ENCODE data around the gene TNFSF9. TPM values are rescaled to one million over a fixed set of nuclear protein-coding genes. Genes with fewer than 3 reads are reported as not detected.

The TNFSF9 gene, protein sequence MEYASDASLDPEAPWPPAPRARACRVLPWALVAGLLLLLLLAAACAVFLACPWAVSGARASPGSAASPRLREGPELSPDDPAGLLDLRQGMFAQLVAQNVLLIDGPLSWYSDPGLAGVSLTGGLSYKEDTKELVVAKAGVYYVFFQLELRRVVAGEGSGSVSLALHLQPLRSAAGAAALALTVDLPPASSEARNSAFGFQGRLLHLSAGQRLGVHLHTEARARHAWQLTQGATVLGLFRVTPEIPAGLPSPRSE
- 1.2 and 1.6 TPM in 2 replicates for total RNA-seq

DNA sequence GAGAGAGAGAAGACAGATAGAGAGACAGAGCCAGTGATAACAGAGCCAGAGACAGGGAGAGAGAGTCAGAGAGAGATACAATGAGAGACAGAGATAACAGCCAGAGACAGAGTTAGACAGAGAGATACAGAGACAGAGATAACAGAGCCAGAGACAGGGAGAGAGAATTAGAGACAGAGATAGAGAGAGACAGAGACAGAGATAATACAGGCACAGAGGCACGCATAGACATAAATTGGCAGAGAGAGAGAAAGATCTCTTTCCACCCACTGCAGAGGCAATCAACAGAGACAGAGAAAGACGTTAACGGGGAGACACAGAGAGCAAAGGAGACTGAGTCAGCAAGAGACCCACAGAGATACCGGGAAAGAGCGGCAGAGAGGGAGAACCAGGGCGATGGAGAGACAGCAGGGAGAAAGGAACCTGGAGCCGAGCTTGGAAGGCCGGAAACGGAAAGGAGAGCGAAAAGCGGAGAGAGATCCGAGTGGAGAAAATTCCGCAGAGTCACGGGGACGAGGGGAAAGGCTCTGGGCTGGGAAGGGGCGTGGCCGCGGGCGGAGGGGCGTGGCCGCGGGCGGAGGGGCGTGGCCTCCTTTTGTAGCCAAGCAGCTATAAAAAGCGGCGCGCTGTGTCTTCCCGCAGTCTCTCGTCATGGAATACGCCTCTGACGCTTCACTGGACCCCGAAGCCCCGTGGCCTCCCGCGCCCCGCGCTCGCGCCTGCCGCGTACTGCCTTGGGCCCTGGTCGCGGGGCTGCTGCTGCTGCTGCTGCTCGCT lies at the start of gene TNFSF9:
Gene TNFSF9 (plus strand): TSS at position 641 of the 777 bp plus-strand sequence. CDS start 11 bp downstream, at position 652.

DNA sequence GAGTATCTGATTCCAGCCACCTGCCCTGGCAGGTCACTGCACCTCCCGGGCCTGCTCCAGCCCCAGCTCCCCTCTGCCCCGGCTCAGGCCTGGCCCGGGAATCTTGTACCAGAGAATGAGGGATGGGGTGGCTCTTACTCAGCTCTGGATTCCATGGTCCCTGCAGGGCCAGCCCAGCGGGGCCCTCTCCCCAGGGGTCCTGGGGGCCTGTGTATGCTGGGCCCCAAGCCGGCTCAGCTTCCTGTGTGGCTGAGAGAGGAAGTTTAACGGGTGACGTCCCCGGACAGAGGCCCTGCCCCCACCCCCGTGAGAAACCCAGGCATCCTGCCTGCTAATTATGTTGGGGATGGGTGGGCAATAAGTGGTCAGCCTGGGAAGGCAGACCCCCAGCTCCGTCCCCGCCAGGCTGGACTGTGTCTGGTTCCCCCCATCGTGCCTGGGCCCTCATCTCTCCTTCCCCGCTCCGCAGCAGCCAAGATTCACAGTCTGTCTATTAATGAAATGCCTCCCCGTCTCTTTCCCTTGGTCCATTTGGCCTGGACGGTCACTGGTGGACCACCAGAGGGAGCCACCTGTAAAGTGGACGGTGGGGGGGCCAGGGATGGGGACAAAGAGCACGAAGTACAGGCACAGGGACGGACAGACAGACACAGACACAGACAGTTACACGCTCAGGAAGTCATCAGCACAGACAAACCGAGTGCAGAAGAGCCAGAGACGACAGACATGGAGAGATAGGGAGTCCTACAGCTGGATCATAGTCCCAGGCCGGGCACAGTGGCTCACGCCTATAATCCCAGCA lies 49.1 kb upstream of the TNFSF9 start, which contains the start of gene DENND1C:
Gene DENND1C (minus strand): TSS at position 247 of the 802 bp plus-strand sequence. CDS start 92 bp downstream, at position 155.

DNA sequence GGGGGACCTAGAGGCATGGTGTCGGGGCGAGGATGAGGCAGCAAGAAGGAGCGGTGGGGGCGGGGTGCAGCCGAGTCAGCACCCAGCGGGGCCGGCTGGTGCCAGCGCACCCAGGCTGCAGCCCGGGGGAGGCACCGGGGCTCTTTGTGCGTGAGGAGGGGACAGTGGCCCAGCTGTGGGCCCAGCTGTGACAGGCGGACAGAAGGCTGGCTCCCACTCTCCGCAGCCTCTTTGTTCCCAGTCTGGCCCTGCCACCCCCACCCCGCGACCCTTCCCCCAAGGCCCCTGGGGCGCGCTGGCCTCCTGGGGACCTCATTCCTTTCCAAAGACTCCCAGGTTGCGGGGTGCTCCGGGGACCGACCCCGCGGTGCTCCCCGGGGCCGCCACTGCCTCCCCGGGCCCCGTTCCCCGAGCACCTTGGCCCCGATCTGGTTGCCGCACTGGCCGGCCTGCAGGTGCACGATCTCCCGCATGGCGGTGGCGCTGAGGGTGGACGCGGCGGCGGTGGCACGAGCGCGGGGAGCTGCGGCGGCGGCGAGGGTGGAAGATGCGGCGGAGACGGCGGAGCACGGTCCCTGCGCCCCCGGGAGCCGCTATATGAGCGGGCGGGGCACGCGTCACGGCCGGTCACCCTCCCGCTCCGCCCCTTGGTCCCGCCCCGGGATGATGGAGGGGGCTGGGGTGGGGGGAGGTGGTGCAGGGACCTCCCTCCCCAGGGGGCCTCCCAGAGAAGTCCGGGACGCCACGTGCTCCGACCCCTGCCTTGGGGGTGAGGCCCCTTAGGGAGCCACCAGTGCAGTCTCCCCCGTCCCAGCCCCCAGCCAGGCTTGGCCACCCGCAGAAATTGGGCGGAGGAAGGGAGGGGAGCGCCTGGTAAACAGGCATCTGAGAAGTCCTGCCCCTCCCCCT lies 28.8 kb upstream of the TNFSF9 start, which contains the start of gene TUBB4A:
Gene TUBB4A (minus strand): TSS at position 570 of the 909 bp plus-strand sequence. CDS start 97 bp downstream, at position 473.

Other genes with a start within 250 kb of the TNFSF9 start
- not detected in 2 replicates for gene ACER1, start 197.4 kb upstream of the TNFSF9 start, total RNA-seq
- gene CLPP, start 169.5 kb upstream of the TNFSF9 start, total RNA-seq: 147 and 276 TPM in 2 replicates
- 46.3 and 69.2 TPM in 2 replicates for gene ALKBH7, start 158.2 kb upstream of the TNFSF9 start, total RNA-seq
- under 0.01 and 0.89 TPM in 2 replicates for gene PSPN, start 155.1 kb upstream of the TNFSF9 start, total RNA-seq
- gene GTF2F1, start 137.9 kb upstream of the TNFSF9 start, total RNA-seq: 41.6 and 49.9 TPM in 2 replicates
- gene KHSRP, start 106.2 kb upstream of the TNFSF9 start, total RNA-seq: 158 and 168 TPM in 2 replicates
- gene SLC25A41, start 97.3 kb upstream of the TNFSF9 start, total RNA-seq: not detected in 2 replicates
- 13.1 and 14.1 TPM in 2 replicates for gene SLC25A23, start 71.2 kb upstream of the TNFSF9 start, total RNA-seq
- not detected in 2 replicates for gene CRB3, start 66.8 kb upstream of the TNFSF9 start, total RNA-seq
- 0.29 TPM in 1 of 2 replicates, not detected in the other for gene DENND1C, start 49.2 kb upstream of the TNFSF9 start, total RNA-seq
- gene TUBB4A, start 28.7 kb upstream of the TNFSF9 start, total RNA-seq: not detected in 2 replicates
- not detected in 2 replicates for gene CD70, start 60.1 kb downstream of the TNFSF9 start, total RNA-seq
- gene TNFSF14, start 139.1 kb downstream of the TNFSF9 start, total RNA-seq: not detected in 2 replicates
- 3.5 and 9.4 TPM in 2 replicates for gene C3, start 189.6 kb downstream of the TNFSF9 start, total RNA-seq
- 51.2 and 59.1 TPM in 2 replicates for gene GPR108, start 206.6 kb downstream of the TNFSF9 start, total RNA-seq
- 57.9 and 60.8 TPM in 2 replicates for gene TRIP10, start 208.7 kb downstream of the TNFSF9 start, total RNA-seq
- gene SH2D3A, start 236.4 kb downstream of the TNFSF9 start, total RNA-seq: 0.18 TPM in 1 of 2 replicates, not detected in the other
- not detected in 2 replicates for gene VAV1, start 241.7 kb downstream of the TNFSF9 start, total RNA-seq